ENCODE data around the gene APPBP2. TPM values are rescaled to one million over a fixed set of nuclear protein-coding genes. Genes with fewer than 3 reads are reported as not detected.

APPBP2 gene
- total and polyA plus RNA-seq, 11 donors: 2.5 to 28.7 (median 14.0) TPM

DNA sequence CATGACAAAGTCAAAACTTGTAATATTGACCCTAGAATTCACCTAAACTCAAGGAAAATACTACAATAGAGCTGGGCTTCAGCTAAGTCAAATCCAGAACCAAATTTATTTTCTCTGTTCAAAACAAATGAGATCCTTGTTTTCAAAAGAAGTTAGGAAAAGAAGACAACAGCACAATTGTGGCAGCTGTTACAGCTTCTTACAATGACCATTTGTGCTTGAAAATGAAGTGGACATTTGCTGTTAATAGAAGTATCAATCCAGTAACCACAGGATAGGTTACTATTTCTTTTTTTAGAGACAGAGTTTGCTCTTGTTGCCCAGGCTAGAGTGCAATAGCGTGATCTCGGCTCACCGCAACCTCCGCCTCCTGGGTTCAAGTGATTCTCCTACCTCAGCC lies 44.4 kb downstream of the APPBP2 start:
- Histone ChIP-seq H3K27ac (no peak overlapping the region), H3K27me3 (no peaks in the 10 kb centered on the region), H3K36me3 (peaks cover 0 to 48% (median 30%) of the 10 kb centered on the region in 9 donors), H3K9me3 (no peaks in the 10 kb centered on the region), H3K4me1 (no peaks in the 10 kb centered on the region), H3K4me3 (no peak overlapping the region)
- WGBS, 4 donors: 90 to 96% (median 94%) methylated on average over 4 of the region's 4 CpGs
- ATAC-seq (no peak), DNase-seq (no peak)
- intact Hi-C loops (cut with DNase I): no loop called here
- no peak for TF ChIP-seq POLR2A (IDR thresholded peaks at IDR 0.05)
- TF ChIP-seq CTCF (IDR thresholded peaks at IDR 0.05): no peak

GRCh38 chr17:60473788-60474187 lies 52.3 kb downstream of the APPBP2 start:
- Histone ChIP-seq H3K27ac (no peak overlapping the region), H3K4me1 (peaks cover 0 to 23% (median 14%) of the 10 kb centered on the region in 12 donors), H3K27me3 (no peaks in the 10 kb centered on the region), H3K36me3 (peaks cover 0 to 67% (median 34%) of the 10 kb centered on the region in 9 donors), H3K9me3 (no peaks in the 10 kb centered on the region), H3K4me3 (no peak overlapping the region)
- no peak for TF ChIP-seq CTCF (IDR thresholded peaks at IDR 0.05)
- TF ChIP-seq POLR2A (IDR thresholded peaks at IDR 0.05): no peak
- intact Hi-C loops (cut with DNase I): no loop called here
- no peak for DNase-seq
- ATAC-seq: no peak

GRCh38 chr17:60472449-60472848 lies 53.6 kb downstream of the APPBP2 start:
- peaks cover 0 to 66% (median 25%) of the 10 kb centered on the region in 9 donors for H3K36me3 ChIP-seq
- DNase-seq: no peak
- H3K27me3 ChIP-seq: no peaks in the 10 kb centered on the region
- no peak overlapping the region for H3K4me3 ChIP-seq
- H3K9me3 ChIP-seq: no peaks in the 10 kb centered on the region
- TF ChIP-seq CTCF (IDR thresholded peaks at IDR 0.05) (no peak), POLR2A (IDR thresholded peaks at IDR 0.05) (no peak)
- peaks cover 0 to 35% (median 22%) of the 10 kb centered on the region in 12 donors for H3K4me1 ChIP-seq
- ATAC-seq: no peak
- intact Hi-C loops (cut with DNase I): no loop called here
- H3K27ac ChIP-seq: no peak overlapping the region
- 45 to 62% (median 54%) methylated on average over 1 of the region's 1 CpG for WGBS, 4 donors

- DNase-seq: no peak
- 88 to 99% (median 97%) methylated on average over 4 of the region's 4 CpGs for WGBS, 4 donors
- Histone ChIP-seq H3K36me3 (peaks cover 0 to 62% (median 19%) of the 10 kb centered on the region in 9 donors), H3K9me3 (no peaks in the 10 kb centered on the region), H3K4me1 (peaks cover 0 to 35% (median 22%) of the 10 kb centered on the region in 12 donors), H3K4me3 (no peak overlapping the region), H3K27ac (no peak overlapping the region), H3K27me3 (no peaks in the 10 kb centered on the region)
- ATAC-seq: no peak
- TF ChIP-seq CTCF (IDR thresholded peaks at IDR 0.05): no peak
- TF ChIP-seq POLR2A (IDR thresholded peaks at IDR 0.05): no peak
- intact Hi-C loops (cut with DNase I): no loop called here
Observed at GRCh38 chr17:60471451-60471850, 54.6 kb downstream of the APPBP2 start.
